Measurements from ENCODE around the gene TWIST2.

The TWIST2 gene

DNA sequence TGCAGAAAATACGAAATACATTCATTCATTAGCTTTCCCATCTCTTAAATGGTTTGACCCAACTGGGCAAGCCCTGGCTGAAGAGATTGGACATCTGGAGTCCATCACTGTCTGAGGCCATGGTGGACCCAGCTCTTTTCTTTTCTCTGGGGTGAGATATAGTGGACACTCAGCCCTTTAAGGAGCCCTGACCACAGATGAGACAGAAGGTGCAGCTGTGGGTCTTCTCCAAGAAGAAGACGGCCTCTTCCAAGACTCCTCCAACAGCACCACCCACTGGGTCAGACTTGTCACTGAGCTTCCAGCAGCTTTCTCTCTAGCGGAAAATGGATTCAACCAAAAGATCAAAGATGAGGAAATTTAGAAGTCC is 27.2 kb downstream of the TWIST2 start:
- no peak for DNase-seq

DNA sequence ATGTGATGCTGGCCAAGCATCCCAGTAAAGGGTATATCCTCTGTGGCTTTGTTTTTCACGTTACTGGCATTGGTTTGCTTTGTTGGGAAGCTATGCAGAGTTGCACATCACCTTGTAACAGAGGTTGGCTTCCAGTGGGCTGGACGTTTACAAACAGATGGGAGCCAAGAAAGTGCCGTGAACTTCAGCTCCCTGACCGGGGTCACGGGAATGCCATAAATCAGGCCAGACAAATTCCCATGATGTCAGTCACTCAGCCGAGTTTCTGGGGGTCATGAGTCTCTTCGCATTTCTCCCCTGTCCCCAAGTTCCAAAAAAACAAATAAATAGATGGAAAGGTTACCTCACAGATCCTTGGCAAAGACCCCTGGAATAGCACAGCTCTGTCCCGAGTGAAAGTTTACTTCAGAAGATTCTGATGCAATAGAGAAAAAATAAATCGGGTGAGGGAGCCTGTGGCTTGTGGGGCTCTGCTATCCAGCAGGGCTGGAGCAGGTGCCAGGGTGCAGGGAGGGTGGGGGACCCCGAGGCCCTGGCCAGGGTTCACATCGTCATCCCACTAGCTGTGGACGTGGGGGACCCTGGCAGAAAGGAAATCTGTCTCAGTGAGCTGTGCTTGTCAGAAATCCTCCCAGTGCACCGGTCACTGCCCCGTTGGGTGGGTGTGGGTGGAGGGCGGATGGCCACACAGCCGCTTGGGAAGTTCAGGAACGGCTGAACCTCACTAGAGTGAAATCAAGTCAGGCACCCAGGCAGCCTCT is 27.8 kb downstream of the TWIST2 start:
- no peak for DNase-seq

DNA sequence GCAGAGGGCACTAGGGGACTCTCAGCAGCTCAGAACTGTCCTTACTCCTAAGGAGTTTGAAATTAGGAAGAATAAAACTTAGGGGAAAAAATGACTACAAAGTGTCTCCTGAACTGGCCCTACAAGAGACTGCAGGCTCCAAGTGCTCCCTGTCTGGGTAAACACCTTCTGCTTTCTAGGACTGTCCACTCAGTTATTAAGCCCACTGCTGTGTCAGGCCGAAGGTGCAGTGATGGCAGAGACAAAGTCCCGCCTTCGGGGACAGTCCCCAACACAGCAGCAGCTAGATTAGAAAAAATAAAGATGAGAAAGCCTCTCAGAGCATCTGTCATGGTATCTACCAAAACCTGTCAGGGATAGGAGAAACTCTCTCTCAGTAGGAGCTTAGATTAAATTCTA is 28.3 kb downstream of the TWIST2 start:
- DNase-seq = no peak

DNA sequence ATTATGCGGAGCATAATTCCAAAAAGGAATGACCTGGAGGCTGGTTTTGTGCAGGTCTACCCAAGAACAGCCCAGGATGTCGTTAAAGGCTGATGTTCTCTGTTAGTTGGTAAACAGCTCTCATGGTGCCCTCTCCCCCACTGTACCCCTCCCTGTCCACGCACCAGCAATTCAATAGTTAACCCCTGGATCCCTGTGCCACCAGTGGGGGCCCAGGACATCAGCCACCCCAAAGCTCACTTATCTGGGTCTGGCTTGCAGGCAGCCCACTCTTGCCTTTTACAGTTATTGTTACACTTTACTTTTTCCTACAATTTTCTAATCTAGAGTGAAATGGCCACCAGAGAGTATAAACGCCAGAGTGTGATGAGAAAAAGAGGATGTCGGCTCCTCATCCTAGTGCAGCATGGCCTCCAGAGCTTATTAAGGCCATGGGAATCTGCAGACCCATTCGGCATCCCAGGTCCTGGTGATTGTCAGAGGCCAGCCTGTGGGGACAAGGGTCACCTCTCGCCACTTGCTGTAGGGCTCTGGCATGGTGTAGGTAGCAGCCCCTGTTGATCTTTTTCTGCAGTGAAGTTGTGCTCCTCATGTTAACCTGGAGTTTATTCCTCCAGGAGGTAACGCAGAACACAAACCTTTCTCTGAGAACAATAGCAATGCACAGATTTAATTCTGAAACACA is 30.3 kb downstream of the TWIST2 start:
- DNase-seq = no peak

DNA sequence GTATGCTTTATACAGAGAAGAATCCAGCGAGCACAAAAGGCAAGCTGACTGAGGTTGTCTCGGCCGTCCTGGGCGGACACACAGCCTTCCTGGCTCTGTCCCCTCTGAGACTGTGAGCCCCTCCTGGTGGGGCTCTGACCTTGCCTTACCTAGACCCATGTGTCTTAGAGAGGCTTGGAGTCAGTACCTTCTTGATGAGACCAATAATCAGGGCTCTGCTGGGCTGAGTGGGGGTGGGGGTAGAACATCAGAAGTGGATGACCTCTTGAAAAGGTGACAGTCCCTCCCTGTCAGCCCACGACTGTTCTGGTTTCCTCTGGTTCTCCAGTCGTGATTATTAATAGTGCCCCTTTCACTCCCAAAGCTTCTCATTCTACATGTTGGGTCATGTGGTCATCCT is 31.2 kb downstream of the TWIST2 start:
- no peak for DNase-seq

DNA sequence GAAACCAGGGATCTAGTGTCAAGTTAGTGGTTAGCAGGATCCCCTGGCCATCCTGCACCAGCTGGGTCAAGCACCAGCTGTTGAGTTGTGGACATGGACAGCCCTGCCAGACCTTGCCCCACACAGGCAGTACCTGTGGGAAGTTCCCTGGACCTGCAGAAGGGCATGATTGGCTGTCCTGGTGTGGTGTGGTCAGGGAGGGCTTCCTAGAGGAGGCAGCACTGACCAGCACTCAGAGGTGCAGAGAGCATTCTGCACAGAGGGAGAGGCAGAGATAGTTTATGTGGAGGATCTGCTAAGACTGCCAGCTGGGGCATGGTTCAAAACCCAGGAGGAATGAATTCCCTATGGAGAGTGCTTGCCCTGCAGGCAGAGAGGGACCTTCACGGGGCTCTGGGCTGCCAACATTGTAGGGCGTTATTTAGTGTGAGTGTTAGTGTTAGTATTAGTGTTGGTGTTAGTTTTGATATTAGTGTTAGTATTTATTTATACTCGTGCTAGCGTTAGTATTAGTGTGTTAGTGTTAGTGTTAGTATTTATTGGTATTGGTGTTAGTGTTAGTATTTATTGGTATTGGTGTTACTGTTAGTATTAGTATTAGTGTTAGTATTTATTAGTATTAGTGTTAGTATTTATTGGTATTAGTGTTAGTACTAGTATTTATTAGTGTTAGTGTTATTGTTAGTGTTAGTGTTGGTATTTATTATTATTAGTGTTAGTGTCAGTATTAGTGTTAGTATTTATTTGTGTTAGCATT is 31.9 kb downstream of the TWIST2 start:
- DNase-seq = no peak

DNA sequence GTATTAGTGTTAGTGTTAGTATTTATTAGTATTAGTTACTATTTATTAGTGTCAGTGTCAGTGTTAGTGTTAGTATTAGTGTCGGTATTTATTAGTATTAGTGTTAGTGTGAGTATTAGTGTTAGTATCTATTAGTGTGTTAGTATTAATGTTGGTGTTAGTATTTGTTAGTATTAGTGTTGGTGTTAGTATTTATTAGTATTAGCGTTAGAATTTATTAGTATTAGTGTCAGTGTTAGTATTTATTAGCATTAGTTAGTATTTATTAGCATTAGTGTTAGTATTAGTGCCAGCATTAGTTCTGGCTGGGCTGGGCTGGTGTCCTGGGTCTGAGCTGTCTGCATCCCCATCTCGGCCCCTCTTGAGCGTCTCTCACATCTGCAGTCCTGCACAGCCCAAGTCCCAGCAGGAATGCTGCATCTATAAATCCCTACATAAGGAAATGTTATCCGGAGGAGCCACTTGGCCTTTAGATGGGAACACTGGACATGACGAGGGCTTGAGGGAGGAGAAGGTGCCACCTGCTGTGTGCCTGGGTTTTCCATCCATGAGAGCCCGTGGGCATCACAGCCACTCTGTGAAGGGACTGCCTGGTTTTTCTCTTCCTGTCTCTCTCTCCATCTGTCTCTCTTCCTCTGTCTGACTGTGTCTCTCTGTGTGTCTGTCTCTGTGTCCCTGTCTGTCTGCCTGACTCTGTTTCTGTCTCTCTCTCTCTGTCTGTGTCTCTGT is 33.6 kb downstream of the TWIST2 start:
- no peak for DNase-seq

DNA sequence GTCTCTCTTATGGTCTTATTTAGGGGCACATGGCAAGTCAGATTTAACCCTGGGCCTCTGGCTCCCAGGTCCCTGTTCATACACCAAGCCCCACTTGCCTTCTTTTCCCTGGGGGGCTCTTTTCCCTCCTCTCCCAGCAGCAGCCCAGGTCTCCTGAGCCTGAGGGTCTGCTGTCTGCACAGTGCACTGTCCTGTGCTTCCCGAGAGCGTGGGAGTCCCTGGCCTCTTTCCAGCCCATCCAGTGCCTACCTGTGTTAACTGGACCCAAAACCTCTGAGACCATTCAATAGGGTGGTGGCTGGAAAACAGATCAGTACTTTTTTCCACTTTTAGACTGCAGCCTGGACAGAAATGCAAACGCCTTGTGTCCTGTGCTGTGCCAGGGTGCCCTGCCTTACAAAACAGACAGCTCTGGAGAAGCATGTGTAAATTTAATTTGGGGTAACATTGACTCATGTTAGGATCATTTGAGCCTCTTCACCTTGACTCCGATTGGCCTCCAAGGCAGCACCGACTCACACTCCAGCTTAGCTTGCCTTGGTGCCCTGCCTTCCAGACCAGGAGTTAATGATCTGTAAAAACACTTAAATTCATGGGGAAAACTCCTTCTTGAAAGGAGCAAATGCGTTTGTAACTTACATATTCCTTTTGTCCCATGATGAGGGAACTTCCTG is 34.3 kb downstream of the TWIST2 start:
- no peak for DNase-seq

DNA sequence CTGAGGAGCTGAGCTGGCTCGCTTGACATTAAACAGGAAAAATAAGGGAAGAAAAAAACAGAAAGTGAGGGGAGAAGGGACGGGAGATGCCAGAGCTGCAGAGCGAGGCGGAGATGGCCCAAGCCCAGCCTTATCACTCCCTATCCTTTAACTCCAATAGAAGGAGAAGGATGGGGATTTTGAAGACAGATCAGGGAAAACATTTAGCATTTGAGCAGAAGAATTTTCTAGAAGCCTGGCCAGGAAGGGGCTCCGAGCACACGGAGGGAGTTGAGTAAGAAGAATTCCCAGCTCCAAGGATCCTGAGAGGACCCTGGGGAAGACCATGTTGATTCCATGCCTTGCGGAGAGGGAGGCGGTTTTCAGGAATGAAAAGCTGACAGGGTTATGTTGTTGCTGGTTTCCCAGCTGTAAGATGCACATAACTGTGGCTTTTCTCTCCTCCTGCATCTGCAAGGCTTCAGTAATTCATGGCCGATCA is 35.6 kb downstream of the TWIST2 start:
- no peak for DNase-seq

DNA sequence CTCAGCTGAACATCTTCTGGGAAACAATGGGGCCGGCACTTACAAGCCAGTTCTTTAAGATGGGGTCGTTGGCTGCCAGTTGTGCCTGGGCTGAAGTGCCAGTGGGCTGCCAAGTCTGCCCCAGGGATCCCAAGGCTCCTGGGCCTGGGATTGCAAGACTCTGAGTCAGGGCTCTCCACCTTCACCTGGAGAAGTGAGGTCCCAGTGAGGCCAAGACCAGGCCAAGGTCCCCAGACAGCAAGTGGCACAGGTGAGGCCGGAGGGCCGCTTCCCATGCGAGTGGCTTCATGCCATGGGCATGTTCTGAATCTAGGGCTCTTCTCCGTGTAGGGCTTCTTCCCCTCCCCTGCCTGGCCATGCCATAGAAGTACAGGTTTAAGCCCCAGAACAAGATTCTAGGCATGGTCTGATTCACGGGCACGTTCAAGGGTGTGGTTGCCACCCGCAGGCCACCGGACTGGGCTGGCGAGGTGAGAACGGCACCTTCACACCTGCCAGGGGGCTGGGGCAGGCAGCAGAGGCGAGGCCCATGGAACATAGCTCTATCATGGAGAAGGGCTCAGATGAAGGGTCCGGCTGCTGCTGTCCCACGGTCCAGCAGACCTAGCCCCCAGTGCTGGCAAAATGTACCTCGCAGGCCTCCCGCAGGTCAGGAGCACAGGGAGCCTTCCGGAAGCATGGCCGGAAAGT is 36.4 kb downstream of the TWIST2 start:
- no peak for DNase-seq

DNA sequence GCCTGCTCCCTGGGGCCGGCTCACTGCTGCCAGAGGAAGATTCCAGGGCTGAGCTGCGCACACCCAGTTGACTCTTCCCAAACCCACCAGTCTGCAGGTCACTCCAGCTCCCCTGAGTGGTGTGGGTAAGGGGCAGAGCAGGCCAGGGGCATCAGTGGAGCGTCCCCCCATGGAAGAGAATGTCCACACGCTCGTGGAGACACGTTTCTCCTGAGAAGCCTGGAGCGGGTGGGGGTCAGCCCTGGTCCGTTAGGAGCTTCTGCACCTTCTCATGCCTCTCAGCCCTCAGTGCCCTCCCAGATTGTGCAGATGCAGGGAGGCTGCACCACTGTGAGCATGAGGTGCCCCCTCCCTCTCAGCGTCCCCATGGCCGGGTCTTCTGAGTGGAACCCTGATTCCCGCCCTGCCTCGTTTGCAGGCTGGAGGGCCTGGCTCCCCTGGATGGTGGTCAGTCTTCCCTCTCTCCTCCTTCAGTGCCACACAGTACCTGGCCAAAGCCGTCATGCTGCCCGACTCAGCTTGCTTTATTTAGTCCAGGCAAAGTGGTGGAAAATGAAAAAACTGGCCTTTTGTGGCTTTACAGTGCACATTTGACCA is 37.0 kb downstream of the TWIST2 start:
- DNase-seq = no peak

DNA sequence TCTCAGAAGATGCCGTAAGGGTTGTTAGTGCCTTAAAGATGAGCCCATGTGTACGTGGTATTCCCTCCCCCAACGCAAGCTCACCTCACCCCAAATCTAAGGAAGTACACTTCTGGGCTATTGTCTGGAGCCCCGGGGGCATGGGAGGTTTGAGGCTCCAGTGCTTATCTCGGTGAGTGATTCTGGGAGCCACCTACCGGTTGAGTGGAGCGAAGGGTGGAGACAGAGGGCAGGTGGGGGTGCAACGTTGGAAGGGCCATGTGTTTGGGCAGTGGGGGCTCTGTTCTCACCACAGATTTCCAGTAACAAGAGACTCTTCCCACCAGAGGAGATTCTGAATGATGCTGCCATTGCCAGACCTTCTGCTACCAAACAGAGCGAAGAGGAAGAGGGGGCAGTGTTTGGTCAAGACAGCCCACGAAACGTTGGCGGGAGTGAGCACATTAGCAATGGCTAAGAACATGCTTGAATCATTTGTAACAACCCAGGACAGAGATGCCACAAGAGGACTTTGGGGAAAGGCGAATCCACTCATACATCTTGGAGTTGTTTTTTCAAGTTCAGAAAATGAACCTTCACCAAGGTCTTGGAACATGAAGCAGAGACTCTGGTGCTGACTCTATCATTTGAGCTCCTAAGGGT is 38.7 kb downstream of the TWIST2 start:
- no peak for DNase-seq

DNA sequence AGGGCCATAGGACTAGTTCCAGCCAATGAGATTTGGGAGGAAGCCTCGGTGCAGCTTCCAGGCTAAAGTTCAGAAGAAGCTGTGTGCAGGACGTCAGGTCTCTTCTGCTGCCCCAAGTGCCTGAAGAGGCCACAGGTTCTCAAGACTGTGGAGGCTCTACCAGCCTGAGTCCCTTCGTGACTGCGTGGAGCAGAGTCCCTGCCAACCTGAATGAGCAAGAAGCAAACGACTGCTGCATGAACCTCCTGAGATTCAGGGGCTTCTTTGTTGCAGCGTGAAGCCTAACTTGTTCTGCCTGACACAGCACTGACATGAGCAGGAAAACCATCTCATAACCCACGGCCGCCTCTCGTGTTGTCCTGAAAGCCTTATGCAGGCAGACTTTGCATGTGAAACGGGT is 39.7 kb downstream of the TWIST2 start:
- DNase-seq = no peak

DNA sequence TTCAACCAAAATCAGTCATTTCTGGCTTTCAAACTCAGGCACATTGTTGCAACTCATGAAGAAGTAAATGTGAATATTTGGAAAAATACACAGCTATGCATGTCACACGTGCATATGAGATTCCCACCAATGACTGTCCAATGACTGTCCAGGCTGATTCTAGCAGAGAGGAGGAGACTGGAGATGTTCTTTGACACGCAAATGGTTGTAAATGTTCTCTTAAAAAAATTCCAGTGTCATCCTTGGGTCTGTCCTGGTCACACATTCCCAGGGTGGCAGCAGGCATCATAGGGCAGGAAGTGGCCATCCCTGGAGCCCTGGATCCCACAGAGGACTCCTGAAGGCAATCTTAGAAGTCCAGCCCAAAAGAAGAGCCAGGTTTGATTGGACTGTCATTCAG is 40.9 kb downstream of the TWIST2 start:
- no peak for DNase-seq

DNA sequence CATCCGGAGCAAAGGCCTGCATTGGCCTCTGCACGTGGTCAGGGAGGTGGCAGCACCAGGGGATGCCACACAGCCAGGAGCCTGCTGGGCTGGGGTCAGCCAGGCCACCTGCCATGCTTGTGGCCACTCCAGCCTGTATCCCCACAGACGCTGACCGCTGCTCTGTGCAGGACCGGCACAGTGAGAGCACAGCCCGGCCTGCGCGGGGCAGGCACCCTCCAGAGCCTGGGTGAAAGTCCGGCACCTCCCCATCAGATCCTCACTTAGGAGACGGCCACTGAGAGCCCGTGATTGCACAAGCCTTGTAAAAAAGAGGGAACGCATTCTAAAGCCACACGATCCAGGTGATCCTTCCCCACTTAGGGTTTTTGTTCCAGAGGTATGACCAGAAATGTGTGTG is 42.2 kb downstream of the TWIST2 start:
- DNase-seq = no peak

DNA sequence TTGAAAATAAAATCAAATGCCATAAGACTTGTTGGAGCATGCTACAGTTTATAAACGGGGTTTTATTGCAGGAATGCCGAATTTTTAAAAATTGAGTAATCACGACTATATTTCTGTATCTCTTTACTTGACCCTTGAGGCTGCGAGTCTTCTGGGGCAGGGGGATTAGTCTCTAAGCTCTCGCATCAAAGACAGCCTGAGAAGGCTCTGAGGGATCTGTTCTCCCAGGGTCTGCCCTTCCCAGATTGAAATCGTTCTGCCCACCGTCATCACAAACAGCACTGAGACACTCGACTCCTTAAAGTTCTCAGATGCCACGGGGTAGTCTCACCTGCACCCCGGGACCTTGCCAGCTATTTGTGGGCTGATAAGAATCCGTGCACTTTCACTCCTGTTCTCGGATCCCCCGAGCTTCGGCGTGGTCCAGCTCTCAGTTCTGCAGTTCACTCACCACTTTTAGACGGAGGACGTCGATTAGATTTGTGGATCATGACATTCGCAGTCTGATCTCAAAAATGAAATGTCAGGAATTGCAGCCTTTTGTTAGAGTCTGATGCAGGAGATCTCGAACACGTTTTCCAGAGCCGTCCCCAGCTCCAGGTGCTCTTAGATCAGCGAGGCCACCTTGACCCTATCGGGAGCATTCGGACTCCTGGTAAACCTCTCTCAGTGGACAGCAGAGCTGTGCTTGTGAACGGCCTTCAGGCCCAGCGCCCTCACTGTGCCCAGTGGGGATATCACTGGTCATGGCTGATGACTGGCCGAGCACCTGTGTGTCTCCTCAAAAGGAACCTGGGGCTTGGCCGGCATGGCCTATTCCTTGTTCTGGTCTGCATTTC is 43.0 kb downstream of the TWIST2 start:
- no peak for DNase-seq

DNA sequence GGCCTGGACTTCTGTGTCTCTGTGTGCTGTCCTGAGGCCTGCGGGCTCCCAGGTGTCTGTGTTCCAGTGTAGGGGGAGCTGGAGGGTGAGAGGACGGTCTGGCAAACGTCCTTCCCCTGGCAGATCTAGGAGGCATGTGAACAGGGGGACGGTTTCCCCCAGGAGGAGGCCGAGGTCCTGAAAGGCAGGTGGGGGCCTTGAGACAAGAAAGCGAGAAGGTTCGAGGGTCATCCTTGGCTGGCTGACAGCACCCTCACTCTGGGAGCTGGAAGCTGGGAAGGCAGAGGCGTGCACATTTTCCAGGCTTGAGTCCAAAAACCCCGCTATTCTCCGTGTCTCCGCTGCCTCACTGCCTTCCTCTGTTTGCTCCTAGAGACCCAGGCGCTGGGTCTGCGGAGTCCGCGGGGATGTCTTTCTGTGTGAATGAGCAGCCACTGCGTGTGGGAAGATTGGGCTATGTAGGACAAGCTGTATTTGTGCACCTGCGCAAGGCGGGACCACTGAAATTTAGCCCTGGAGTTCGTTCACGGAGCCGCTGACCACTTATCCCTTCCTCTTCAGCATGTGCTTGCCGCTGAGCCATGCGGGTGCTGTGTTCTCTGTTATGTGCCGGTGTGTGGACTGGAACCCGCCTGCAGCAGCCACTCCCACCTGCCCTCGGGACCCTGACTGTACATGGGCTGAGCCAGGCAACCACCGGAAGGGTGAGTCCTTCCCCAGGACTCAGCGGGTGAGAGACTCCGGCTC is 43.7 kb downstream of the TWIST2 start:
- DNase-seq = no peak

DNA sequence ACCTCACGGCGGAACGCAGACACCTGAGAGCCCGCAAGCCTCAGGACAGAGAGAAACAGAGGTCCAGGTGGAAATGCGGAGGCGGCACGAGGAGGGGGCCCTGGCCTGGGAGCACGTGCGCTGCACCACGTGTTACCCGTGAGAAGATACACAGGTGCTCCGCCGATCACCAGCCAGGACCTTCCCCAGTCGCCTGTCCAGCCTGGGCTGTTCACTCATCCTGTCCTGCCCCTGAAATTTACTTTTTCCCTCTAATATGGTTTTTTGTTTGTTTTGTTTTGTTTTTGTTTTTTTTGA is 44.3 kb downstream of the TWIST2 start:
- DNase-seq = no peak

DNA sequence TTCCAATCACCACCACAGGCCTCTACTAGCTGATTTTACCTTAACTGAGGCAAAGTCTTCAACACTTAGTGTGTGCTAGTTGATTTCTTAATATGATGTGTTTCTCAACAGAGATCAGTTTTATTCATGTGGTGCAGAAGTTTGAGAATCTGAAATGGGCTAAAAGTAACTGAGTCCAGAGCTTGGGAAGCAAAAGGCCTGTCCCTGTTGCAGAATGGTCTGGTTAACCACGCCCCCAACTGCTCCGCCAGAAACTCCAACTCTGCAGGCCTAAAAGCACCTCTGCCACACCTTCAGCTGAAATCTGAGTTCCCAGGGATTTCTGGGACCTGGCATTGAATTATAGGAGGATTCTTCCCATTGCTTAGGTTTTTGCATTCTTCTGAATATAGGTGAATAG is 44.9 kb downstream of the TWIST2 start:
- no peak for DNase-seq

Data from NCI-H1048 (cell line).